ENCODE data around the gene ASCC1. TPM values are rescaled to one million over a fixed set of nuclear protein-coding genes. Genes with fewer than 3 reads are reported as not detected.

The ASCC1 gene
- total and polyA plus RNA-seq, 2 of the 13 experiments (the other 11 are each of a cell fraction or from before 2014, with no cell fraction given): 21.6 to 30.1 TPM

GRCh38 chr10:72098301-72098835 is 117.7 kb downstream of the ASCC1 start (continued):
- no peak for TF ChIP-seq ZNF660 (CRISPR knock-in tag; IDR thresholded peaks at IDR 0.05; ENCODE audit: borderline replicate concordance, low read depth)
- TF ChIP-seq ZNF383 (CRISPR knock-in tag; IDR thresholded peaks at IDR 0.05; ENCODE audit: borderline replicate concordance): 0 out of 2 replicates have a peak, but pooled peaks have one; percentile 25
- TF ChIP-seq TBX3 (IDR thresholded peaks at IDR 0.05; ENCODE audit: borderline replicate concordance): peak; percentile 78; the same call in 1 of the 2 replicates
- TF ChIP-seq ARNTL (CRISPR knock-in tag; IDR thresholded peaks at IDR 0.05): peak; percentile 90
- no peak for TF ChIP-seq MAF1 (CRISPR knock-in tag; IDR thresholded peaks at IDR 0.05; ENCODE audit: borderline replicate concordance)
- no peak for TF ChIP-seq PRMT3 (CRISPR knock-in tag; IDR thresholded peaks at IDR 0.05; ENCODE audit: borderline replicate concordance, low read depth)
- no peak; the same call in 1 of the 2 replicates for TF ChIP-seq ZSCAN25 (CRISPR knock-in tag; IDR thresholded peaks at IDR 0.05)
- TF ChIP-seq, protein P1, sequence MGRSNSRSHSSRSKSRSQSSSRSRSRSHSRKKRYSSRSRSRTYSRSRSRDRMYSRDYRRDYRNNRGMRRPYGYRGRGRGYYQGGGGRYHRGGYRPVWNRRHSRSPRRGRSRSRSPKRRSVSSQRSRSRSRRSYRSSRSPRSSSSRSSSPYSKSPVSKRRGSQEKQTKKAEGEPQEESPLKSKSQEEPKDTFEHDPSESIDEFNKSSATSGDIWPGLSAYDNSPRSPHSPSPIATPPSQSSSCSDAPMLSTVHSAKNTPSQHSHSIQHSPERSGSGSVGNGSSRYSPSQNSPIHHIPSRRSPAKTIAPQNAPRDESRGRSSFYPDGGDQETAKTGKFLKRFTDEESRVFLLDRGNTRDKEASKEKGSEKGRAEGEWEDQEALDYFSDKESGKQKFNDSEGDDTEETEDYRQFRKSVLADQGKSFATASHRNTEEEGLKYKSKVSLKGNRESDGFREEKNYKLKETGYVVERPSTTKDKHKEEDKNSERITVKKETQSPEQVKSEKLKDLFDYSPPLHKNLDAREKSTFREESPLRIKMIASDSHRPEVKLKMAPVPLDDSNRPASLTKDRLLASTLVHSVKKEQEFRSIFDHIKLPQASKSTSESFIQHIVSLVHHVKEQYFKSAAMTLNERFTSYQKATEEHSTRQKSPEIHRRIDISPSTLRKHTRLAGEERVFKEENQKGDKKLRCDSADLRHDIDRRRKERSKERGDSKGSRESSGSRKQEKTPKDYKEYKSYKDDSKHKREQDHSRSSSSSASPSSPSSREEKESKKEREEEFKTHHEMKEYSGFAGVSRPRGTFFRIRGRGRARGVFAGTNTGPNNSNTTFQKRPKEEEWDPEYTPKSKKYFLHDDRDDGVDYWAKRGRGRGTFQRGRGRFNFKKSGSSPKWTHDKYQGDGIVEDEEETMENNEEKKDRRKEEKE (IDR thresholded peaks at IDR 0.05): no peak
- TF ChIP-seq ZNF138 (CRISPR knock-in tag; IDR thresholded peaks at IDR 0.05; ENCODE audit: low read depth): no peak
- TF ChIP-seq FOXJ3 (CRISPR knock-in tag; IDR thresholded peaks at IDR 0.05; ENCODE audit: borderline replicate concordance): peak; percentile 89
- TF ChIP-seq, protein P2, sequence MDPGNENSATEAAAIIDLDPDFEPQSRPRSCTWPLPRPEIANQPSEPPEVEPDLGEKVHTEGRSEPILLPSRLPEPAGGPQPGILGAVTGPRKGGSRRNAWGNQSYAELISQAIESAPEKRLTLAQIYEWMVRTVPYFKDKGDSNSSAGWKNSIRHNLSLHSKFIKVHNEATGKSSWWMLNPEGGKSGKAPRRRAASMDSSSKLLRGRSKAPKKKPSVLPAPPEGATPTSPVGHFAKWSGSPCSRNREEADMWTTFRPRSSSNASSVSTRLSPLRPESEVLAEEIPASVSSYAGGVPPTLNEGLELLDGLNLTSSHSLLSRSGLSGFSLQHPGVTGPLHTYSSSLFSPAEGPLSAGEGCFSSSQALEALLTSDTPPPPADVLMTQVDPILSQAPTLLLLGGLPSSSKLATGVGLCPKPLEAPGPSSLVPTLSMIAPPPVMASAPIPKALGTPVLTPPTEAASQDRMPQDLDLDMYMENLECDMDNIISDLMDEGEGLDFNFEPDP (CRISPR knock-in tag; conservative IDR thresholded peaks at IDR 0.05): no peak
- peak; percentile 70; the same call in 1 of the 2 replicates for TF ChIP-seq DPF2 (CRISPR knock-in tag; IDR thresholded peaks at IDR 0.05; ENCODE audit: borderline replicate concordance, low read depth)
- TF ChIP-seq MED1 (CRISPR knock-in tag; IDR thresholded peaks at IDR 0.05): peak; percentile 96
- TF ChIP-seq GABPB1 (CRISPR knock-in tag; IDR thresholded peaks at IDR 0.05): 0 out of 2 replicates have a peak, but pooled peaks have one; percentile 14
- TF ChIP-seq RXRA (CRISPR knock-in tag; IDR thresholded peaks at IDR 0.05): peak; percentile 97
- TF ChIP-seq, protein P3, sequence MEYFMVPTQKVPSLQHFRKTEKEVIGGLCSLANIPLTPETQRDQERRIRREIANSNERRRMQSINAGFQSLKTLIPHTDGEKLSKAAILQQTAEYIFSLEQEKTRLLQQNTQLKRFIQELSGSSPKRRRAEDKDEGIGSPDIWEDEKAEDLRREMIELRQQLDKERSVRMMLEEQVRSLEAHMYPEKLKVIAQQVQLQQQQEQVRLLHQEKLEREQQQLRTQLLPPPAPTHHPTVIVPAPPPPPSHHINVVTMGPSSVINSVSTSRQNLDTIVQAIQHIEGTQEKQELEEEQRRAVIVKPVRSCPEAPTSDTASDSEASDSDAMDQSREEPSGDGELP (IDR thresholded peaks at IDR 0.05; ENCODE audit: borderline replicate concordance, low read depth): no peak; the same call in 1 of the 2 replicates
- TF ChIP-seq AGO2 (optimal IDR thresholded peaks at IDR 0.05; ENCODE audit: low read depth, low read length): no peak
- no peak; the same call in 1 of the 2 replicates for TF ChIP-seq ZNF780A (CRISPR knock-in tag; IDR thresholded peaks at IDR 0.05)
- TF ChIP-seq TOE1 (CRISPR knock-in tag; IDR thresholded peaks at IDR 0.05): no peak; the same call in 1 of the 2 replicates
- peak; percentile 97 for TF ChIP-seq PITX1 (CRISPR knock-in tag; IDR thresholded peaks at IDR 0.05)
- TF ChIP-seq SP2 (CRISPR knock-in tag; IDR thresholded peaks at IDR 0.05): no peak
- TF ChIP-seq, protein P4, sequence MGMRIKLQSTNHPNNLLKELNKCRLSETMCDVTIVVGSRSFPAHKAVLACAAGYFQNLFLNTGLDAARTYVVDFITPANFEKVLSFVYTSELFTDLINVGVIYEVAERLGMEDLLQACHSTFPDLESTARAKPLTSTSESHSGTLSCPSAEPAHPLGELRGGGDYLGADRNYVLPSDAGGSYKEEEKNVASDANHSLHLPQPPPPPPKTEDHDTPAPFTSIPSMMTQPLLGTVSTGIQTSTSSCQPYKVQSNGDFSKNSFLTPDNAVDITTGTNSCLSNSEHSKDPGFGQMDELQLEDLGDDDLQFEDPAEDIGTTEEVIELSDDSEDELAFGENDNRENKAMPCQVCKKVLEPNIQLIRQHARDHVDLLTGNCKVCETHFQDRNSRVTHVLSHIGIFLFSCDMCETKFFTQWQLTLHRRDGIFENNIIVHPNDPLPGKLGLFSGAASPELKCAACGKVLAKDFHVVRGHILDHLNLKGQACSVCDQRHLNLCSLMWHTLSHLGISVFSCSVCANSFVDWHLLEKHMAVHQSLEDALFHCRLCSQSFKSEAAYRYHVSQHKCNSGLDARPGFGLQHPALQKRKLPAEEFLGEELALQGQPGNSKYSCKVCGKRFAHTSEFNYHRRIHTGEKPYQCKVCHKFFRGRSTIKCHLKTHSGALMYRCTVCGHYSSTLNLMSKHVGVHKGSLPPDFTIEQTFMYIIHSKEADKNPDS (CRISPR knock-in tag; IDR thresholded peaks at IDR 0.05): no peak
- TF ChIP-seq ZZZ3 (CRISPR knock-in tag; IDR thresholded peaks at IDR 0.05; ENCODE audit: borderline replicate concordance): no peak
- no peak for TF ChIP-seq CENPT (CRISPR knock-in tag; IDR thresholded peaks at IDR 0.05; ENCODE audit: low read depth)

Measured in HepG2 (cell line).